Keratinocyte (primary cell): ENCODE results near the gene PLXNA1. TPM values are rescaled to one million over a fixed set of nuclear protein-coding genes. Genes with fewer than 3 reads are reported as not detected.

ENCODE experiments used
- DNase-seq: peaks from one replicate; pipeline ENCODE4 v3.0.0-alpha.2; 2011; ENCODE audit warnings: low read depth, missing footprints, low spot score
- FAIRE-seq: peaks from 2 replicates; lab custom pipeline; 2011; peaks lifted over from hg19 to GRCh38; lab: Jason Lieb, UNC
- H2AFZ ChIP-seq: 2 replicates; pipeline ENCODE4 v1.6.0; 2012; ENCODE audit warnings: low read length, control low read depth, inconsistent platforms; ENCODE audit not compliant: control insufficient read depth
- H3K27ac ChIP-seq: 2 replicates; pipeline ENCODE4 v1.5.1; 2011; ENCODE audit warnings: low read length; ENCODE audit not compliant: control insufficient read depth, insufficient read depth
- H3K27me3 ChIP-seq: 3 replicates; pipeline ENCODE4 v1.6.0; 2011; ENCODE audit warnings: low read length; ENCODE audit not compliant: control insufficient read depth, insufficient read depth; ENCODE audit errors: extremely low read depth
- H3K36me3 ChIP-seq, 2 experiments: 2 replicates in 1 of 2; 3 replicates in 1 of 2; pipeline ENCODE4 v1.5.1; 2011; ENCODE audit warnings: low read length in 2 of 2, mild to moderate bottlenecking in 1 of 2; ENCODE audit not compliant: control insufficient read depth in 2 of 2, insufficient read depth in 2 of 2; ENCODE audit errors: extremely low read depth in 1 of 2
- H3K4me1 ChIP-seq: 3 replicates; pipeline ENCODE4 v1.5.1; 2011; ENCODE audit warnings: low read length; ENCODE audit not compliant: control insufficient read depth, insufficient read depth; ENCODE audit errors: extremely low read depth
- H3K4me2 ChIP-seq: 3 replicates; pipeline ENCODE4 v1.6.0; 2011; ENCODE audit warnings: low read depth, low read length; ENCODE audit not compliant: control insufficient read depth, insufficient read depth; ENCODE audit errors: extremely low read depth
- H3K4me3 ChIP-seq, 3 experiments: fragments of 200-600 bp in 1 of 3; sonication (generic) in 1 of 3; 2 replicates in 2 of 3; 3 replicates in 1 of 3; pipeline ENCODE4 v1.5.1; 2011 to 2016; ENCODE audit warnings: low read length in 3 of 3, mild to moderate bottlenecking in 3 of 3, control low read depth in 2 of 3, inconsistent platforms in 1 of 3, low read depth in 1 of 3, mixed read lengths in 1 of 3, mixed run types in 1 of 3, moderate library complexity in 1 of 3; ENCODE audit not compliant: control insufficient read depth in 2 of 3, insufficient read depth in 2 of 3; ENCODE audit errors: extremely low read depth in 1 of 3
- H3K79me2 ChIP-seq: 2 replicates; pipeline ENCODE4 v1.6.0; 2012; ENCODE audit warnings: low read length; ENCODE audit not compliant: control insufficient read depth, insufficient read depth
- H3K9ac ChIP-seq: 3 replicates; pipeline ENCODE4 v1.6.0; 2011; ENCODE audit warnings: low read length; ENCODE audit not compliant: control insufficient read depth, insufficient read depth; ENCODE audit errors: extremely low read depth
- H3K9me1 ChIP-seq: 3 replicates; pipeline ENCODE4 v1.6.0; 2011; ENCODE audit warnings: low read length; ENCODE audit not compliant: control insufficient read depth, insufficient read depth; ENCODE audit errors: extremely low read depth
- H3K9me3 ChIP-seq: 2 replicates; pipeline ENCODE4 v1.5.1; 2012; ENCODE audit warnings: low read depth, low read length; ENCODE audit not compliant: control insufficient read depth
- H4K20me1 ChIP-seq: 3 replicates; pipeline ENCODE4 v1.6.0; 2011; ENCODE audit warnings: low read length; ENCODE audit not compliant: control insufficient read depth, insufficient read depth; ENCODE audit errors: extremely low read depth
- EZH2 ChIP-seq: IDR thresholded peaks from one replicate; pipeline ENCODE4 v1.6.1; 2012; ENCODE audit warnings: inconsistent platforms, mild to moderate bottlenecking, low read length, moderate library complexity
- dilution Hi-C: fragments of 300-500 bp; cut with MboI; formaldehyde crosslinking; loops from one replicate; pipeline ENCODE4 v1.7.0; 2020; ENCODE audit warnings: low sequenced_read_pairs; ENCODE audit not compliant: extremely low pct_ligation_motif_present
- polyA plus RNA-seq, 5 experiments: library from polyadenylated mRNA; depleted of rRNA in 3 of 5; stranded (reverse) in 3 of 5; stranded (forward) in 1 of 5; unstranded in 1 of 5; fragments of >200 nt; gene quantifications; 1 replicate in 1 of 5; 2 replicates in 3 of 5; 3 replicates in 1 of 5; pipeline versions ENCODE4 v1.2.1 to v1.2.3, GENCODE V29; 2011 to 2012; ENCODE audit warnings: missing spikeins in 2 of 5, low read depth in 1 of 5, low replicate concordance in 1 of 5
- TF ChIP-seq, protein P1 (sequence below), 3 experiments: IDR thresholded peaks in 1 of 3; conservative IDR thresholded peaks in 1 of 3; optimal IDR thresholded peaks in 1 of 3; 2 replicates in 2 of 3; 3 replicates in 1 of 3; pipeline versions ENCODE3 to v1.5.1; 2011; ENCODE audit warnings: low read length in 3 of 3, mild to moderate bottlenecking in 3 of 3, moderate library complexity in 2 of 3, control low read depth in 1 of 3, inconsistent platforms in 1 of 3; ENCODE audit not compliant: insufficient read depth in 2 of 3; ENCODE audit errors: extremely low read depth in 1 of 3

PLXNA1 gene
- polyA plus RNA-seq, 1 donor (not counting 4 experiments of a cell fraction or from before 2014, with no cell fraction given): 38.4 TPM

DNA sequence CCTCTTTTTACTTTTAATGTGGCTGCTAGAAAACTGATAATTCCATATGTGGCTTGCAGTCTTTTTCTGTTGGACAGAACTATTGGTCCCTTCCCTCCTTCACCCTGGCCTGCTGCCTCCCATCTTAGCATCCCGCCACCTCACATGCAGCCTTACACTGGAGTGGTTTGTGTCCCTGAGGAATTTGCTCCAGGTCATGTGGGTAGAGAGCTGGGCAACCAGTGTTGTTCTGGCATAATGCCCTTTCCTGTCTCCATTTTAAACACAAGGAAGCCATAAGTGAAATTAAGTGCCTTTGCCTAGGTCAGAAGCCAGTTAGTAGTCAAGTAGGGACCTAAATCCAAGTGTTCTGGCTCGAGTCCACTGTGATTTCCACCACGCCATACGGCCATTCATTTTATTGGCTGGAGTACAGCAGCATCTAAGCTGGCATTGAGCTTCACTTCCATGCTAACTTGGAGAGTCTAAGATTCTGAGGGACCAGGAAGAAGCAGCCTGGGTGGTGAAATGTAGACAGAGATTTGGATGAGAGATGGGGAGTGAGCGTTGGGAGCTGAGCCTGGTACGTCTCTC, 46.0 kb upstream of the PLXNA1 start:
- TF ChIP-seq EZH2: no peak
- TF ChIP-seq, protein P1, sequence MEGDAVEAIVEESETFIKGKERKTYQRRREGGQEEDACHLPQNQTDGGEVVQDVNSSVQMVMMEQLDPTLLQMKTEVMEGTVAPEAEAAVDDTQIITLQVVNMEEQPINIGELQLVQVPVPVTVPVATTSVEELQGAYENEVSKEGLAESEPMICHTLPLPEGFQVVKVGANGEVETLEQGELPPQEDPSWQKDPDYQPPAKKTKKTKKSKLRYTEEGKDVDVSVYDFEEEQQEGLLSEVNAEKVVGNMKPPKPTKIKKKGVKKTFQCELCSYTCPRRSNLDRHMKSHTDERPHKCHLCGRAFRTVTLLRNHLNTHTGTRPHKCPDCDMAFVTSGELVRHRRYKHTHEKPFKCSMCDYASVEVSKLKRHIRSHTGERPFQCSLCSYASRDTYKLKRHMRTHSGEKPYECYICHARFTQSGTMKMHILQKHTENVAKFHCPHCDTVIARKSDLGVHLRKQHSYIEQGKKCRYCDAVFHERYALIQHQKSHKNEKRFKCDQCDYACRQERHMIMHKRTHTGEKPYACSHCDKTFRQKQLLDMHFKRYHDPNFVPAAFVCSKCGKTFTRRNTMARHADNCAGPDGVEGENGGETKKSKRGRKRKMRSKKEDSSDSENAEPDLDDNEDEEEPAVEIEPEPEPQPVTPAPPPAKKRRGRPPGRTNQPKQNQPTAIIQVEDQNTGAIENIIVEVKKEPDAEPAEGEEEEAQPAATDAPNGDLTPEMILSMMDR (optimal IDR thresholded peaks at IDR 0.05 in 1 of 3, IDR thresholded peaks at IDR 0.05 in 1 of 3, conservative IDR thresholded peaks at IDR 0.05 in 1 of 3; ENCODE audit: extremely low read depth in 1 of 3, insufficient read depth in 2 of 3, low read length in 3 of 3): no peak
- H3K4me3 ChIP-seq: no peak overlapping the region
- no peak overlapping the region for H3K9ac ChIP-seq
- no peaks in the 10 kb centered on the region for H3K9me1 ChIP-seq
- H3K4me1 ChIP-seq: peaks cover 25% of the 10 kb centered on the region
- peaks cover 0 to under 1% of the 10 kb centered on the region in 2 experiments for H3K36me3 ChIP-seq
- H3K27me3 ChIP-seq: no peaks in the 10 kb centered on the region
- H3K27ac ChIP-seq: no peak overlapping the region
- no peaks in the 10 kb centered on the region for H4K20me1 ChIP-seq
- H3K9me3 ChIP-seq: no peaks in the 10 kb centered on the region
- H3K4me2 ChIP-seq: no peak overlapping the region
- no peak for FAIRE-seq
- no peak overlapping the region for H2AFZ ChIP-seq
- H3K79me2 ChIP-seq: no peaks in the 10 kb centered on the region
- DNase-seq: no peak
- dilution Hi-C loops: no loop called here

DNA sequence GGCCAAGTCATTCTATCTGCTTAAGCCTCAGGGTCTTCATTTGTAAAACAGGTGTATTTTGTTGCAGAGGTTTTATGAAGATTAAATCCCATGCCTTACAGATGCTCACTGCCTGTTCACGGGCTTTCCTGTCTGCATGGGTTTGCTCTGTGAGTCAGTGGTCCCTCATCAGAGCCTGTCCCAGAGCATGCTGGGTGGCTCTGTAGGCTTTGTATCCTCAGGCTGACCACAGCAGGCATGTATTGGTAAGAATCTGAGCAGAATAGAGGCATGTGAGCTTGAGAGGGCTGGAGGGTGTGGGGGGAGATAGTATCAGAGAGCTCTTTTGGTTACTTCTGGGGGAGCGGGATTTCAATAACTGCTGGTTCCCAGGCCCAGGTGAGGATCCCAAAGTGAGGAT, 45.4 kb upstream of the PLXNA1 start:
- FAIRE-seq: no peak
- no peak overlapping the region for H3K9ac ChIP-seq
- H3K4me2 ChIP-seq: no peak overlapping the region
- no peak overlapping the region for H3K27ac ChIP-seq
- peaks cover 19% of the 10 kb centered on the region for H3K4me1 ChIP-seq
- no peaks in the 10 kb centered on the region for H3K79me2 ChIP-seq
- H2AFZ ChIP-seq: no peak overlapping the region
- TF ChIP-seq, protein P1 (optimal IDR thresholded peaks at IDR 0.05 in 1 of 3, IDR thresholded peaks at IDR 0.05 in 1 of 3, conservative IDR thresholded peaks at IDR 0.05 in 1 of 3; ENCODE audit: extremely low read depth in 1 of 3, insufficient read depth in 2 of 3, low read length in 3 of 3): no peak
- TF ChIP-seq EZH2: no peak
- no peaks in the 10 kb centered on the region for H3K9me1 ChIP-seq
- DNase-seq: no peak
- peaks cover 0 to 3% of the 10 kb centered on the region in 2 experiments for H3K36me3 ChIP-seq
- no peak overlapping the region for H3K4me3 ChIP-seq
- no peaks in the 10 kb centered on the region for H3K27me3 ChIP-seq
- no peaks in the 10 kb centered on the region for H3K9me3 ChIP-seq
- H4K20me1 ChIP-seq: no peaks in the 10 kb centered on the region
- dilution Hi-C loops: no loop called here
